OCI-LY1 (cell line): ENCODE measurements around the gene SMYD3.

Experiments
- H2AFZ ChIP-seq: fragments of 200-600 bp; sonication (generic), shearing (Covaris generic); 2 replicates; pipeline ENCODE4 v1.6.0; 2014; ENCODE audit warnings: antibody characterized with exemption, mild to moderate bottlenecking, low read length
- H3F3A ChIP-seq: fragments of 200-600 bp; sonication (generic), shearing (Covaris generic); 2 replicates; pipeline ENCODE4 v1.6.0; 2014; ENCODE audit warnings: mild to moderate bottlenecking, antibody characterized with exemption, low read length, moderate library complexity; ENCODE audit not compliant: insufficient read depth
- H3K27ac ChIP-seq: fragments of 200-600 bp; sonication (generic); 2 replicates; pipeline ENCODE4 v1.5.1; 2014; ENCODE audit warnings: low read length, mixed run types, mild to moderate bottlenecking, low read depth; ENCODE audit not compliant: poor library complexity, severe bottlenecking
- H3K27me3 ChIP-seq: fragments of 200-600 bp; sonication (generic); 2 replicates; pipeline ENCODE4 v1.6.0; 2014; ENCODE audit warnings: antibody characterized with exemption, mild to moderate bottlenecking, low read length, moderate library complexity; ENCODE audit not compliant: insufficient read depth
- H3K36me3 ChIP-seq: fragments of 200-600 bp; sonication (generic); 2 replicates; pipeline ENCODE4 v1.6.1; 2014; ENCODE audit warnings: mild to moderate bottlenecking, antibody characterized with exemption, low read length, moderate library complexity, mixed read lengths; ENCODE audit not compliant: insufficient read depth
- H3K4me1 ChIP-seq: fragments of 200-600 bp; sonication (generic); 2 replicates; pipeline ENCODE4 v1.5.1; 2014; ENCODE audit warnings: mild to moderate bottlenecking, low read length, moderate library complexity; ENCODE audit not compliant: insufficient read depth, severe bottlenecking
- H3K4me2 ChIP-seq: fragments of 200-600 bp; sonication (generic), shearing (Covaris generic); 2 replicates; pipeline ENCODE4 v1.6.1; 2014; ENCODE audit warnings: low read length
- H3K4me3 ChIP-seq: fragments of 200-600 bp; sonication (generic); 2 replicates; pipeline ENCODE4 v1.5.1; 2014; ENCODE audit warnings: low read length, low read depth, mild to moderate bottlenecking, mixed read lengths; ENCODE audit not compliant: poor library complexity, severe bottlenecking
- H3K79me2 ChIP-seq: fragments of 200-600 bp; shearing (Covaris generic); 2 replicates; pipeline ENCODE4 v1.6.1; 2016; ENCODE audit warnings: mixed run types, low read length, mixed read lengths; ENCODE audit not compliant: insufficient read depth
- H3K9ac ChIP-seq: fragments of 200-600 bp; sonication (generic), shearing (Covaris generic); 2 replicates; pipeline ENCODE4 v1.6.1; 2014; ENCODE audit warnings: mild to moderate bottlenecking, low read length, mixed read lengths
- H3K9me2 ChIP-seq: fragments of 200-600 bp; sonication (generic), shearing (Covaris generic); 2 replicates; pipeline ENCODE4 v1.6.1; 2014; ENCODE audit warnings: low read depth, mild to moderate bottlenecking, low read length, mixed read lengths
- H3K9me3 ChIP-seq: fragments of 200-600 bp; shearing (Covaris generic); 2 replicates; pipeline ENCODE4 v1.6.1; 2014; ENCODE audit warnings: low read length, mixed read lengths
- H4K20me1 ChIP-seq: fragments of 200-600 bp; sonication (generic), shearing (Covaris generic); 2 replicates; pipeline ENCODE4 v1.6.0; 2016; ENCODE audit warnings: mild to moderate bottlenecking, low read length; ENCODE audit not compliant: insufficient read depth
- EZH2 ChIP-seq: fragments of 200-600 bp; sonication (generic), shearing (Covaris generic); IDR thresholded peaks from 2 replicates; pipeline ENCODE4 v1.8.0; 2017; ENCODE audit warnings: borderline replicate concordance, mixed run types, mild to moderate bottlenecking, antibody characterized with exemption, low read length, moderate library complexity, mixed read lengths
- TF ChIP-seq, protein P1 (sequence below): fragments of 200-600 bp; sonication (generic), shearing (Covaris generic); IDR thresholded peaks from 2 replicates; pipeline ENCODE4 v1.5.1; 2017; ENCODE audit warnings: mild to moderate bottlenecking, antibody characterized with exemption, low read length, moderate library complexity, mixed read lengths

The SMYD3 gene

DNA sequence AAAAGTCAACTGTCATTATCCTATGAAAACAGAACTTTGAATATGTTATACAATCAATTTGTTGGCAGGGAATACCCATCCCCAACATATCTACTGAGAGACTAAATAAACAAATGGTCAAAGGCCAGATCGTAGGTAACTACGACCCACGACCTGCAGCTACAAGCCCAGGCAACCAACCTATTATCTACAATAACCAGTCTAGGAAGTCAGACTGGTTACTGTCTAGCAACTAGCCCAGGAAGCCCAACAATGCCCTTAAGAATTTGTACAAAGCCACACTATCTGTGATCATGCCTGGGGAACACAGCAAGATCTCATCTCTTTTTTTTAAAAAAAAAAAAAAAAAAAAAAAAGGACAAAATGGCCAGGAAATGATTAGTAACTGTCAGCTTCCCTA lies 58.7 kb downstream of the SMYD3 start:
- H3K79me2 ChIP-seq: peaks cover 20% of the 10 kb centered on the region
- H4K20me1 ChIP-seq: 0 out of 2 replicates have a peak, but pooled peaks cover 2% of the 10 kb centered on the region

DNA sequence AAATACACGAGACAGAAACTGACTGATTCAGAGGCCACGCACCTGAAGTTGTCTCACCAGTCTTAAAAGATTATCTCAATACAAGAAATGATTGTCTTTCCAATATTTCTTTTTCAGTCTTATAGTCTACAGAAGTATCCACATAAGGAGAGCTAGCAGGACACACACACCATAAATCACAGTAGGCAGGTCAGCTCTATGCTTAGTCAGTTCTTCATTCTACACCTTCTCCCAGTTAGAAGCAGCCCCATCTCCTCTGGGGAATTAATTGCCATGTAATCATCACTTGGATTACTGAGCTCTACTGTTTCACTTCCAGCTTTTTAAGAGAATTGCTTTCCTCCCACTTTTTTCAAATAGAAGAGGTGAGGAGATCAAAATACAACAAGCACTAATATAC lies 59.6 kb downstream of the SMYD3 start:
- Histone ChIP-seq H3K27me3 (no peaks in the 10 kb centered on the region), H3K79me2 (peaks cover 24% of the 10 kb centered on the region), H4K20me1 (0 out of 2 replicates have a peak, but pooled peaks cover 2% of the 10 kb centered on the region), H3F3A (no peaks in the 10 kb centered on the region), H3K4me1 (peaks cover 4% of the 10 kb centered on the region), H3K9ac (no peak overlapping the region), H3K9me3 (no peaks in the 10 kb centered on the region), H3K36me3 (no peaks in the 10 kb centered on the region), H3K27ac (no peak overlapping the region), H3K4me2 (no peak overlapping the region), H3K4me3 (no peak overlapping the region), H2AFZ (no peak overlapping the region), H3K9me2 (no peaks in the 10 kb centered on the region)
- TF ChIP-seq EZH2: no peak
- TF ChIP-seq, protein P1, sequence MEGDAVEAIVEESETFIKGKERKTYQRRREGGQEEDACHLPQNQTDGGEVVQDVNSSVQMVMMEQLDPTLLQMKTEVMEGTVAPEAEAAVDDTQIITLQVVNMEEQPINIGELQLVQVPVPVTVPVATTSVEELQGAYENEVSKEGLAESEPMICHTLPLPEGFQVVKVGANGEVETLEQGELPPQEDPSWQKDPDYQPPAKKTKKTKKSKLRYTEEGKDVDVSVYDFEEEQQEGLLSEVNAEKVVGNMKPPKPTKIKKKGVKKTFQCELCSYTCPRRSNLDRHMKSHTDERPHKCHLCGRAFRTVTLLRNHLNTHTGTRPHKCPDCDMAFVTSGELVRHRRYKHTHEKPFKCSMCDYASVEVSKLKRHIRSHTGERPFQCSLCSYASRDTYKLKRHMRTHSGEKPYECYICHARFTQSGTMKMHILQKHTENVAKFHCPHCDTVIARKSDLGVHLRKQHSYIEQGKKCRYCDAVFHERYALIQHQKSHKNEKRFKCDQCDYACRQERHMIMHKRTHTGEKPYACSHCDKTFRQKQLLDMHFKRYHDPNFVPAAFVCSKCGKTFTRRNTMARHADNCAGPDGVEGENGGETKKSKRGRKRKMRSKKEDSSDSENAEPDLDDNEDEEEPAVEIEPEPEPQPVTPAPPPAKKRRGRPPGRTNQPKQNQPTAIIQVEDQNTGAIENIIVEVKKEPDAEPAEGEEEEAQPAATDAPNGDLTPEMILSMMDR: no peak

More for the DNA sequence above, 58.7 kb downstream of the SMYD3 start:
- H3K9me2 ChIP-seq: no peaks in the 10 kb centered on the region
- no peak overlapping the region for H3K27ac ChIP-seq
- no peak overlapping the region for H2AFZ ChIP-seq
- H3F3A ChIP-seq: no peaks in the 10 kb centered on the region
- H3K4me1 ChIP-seq: peaks cover 4% of the 10 kb centered on the region
- TF ChIP-seq, protein P1: no peak
- no peak for TF ChIP-seq EZH2
- no peak overlapping the region for H3K9ac ChIP-seq
- H3K27me3 ChIP-seq: no peaks in the 10 kb centered on the region
- no peaks in the 10 kb centered on the region for H3K9me3 ChIP-seq
- no peak overlapping the region for H3K4me2 ChIP-seq
- no peaks in the 10 kb centered on the region for H3K36me3 ChIP-seq
- no peak overlapping the region for H3K4me3 ChIP-seq

- H3F3A ChIP-seq: no peaks in the 10 kb centered on the region
- H3K27me3 ChIP-seq: no peaks in the 10 kb centered on the region
- H3K36me3 ChIP-seq: no peaks in the 10 kb centered on the region
- H3K9ac ChIP-seq: no peak overlapping the region
- no peak overlapping the region for H2AFZ ChIP-seq
- H3K4me2 ChIP-seq: no peak overlapping the region
- TF ChIP-seq, protein P1: no peak
- no peak for TF ChIP-seq EZH2
- no peak overlapping the region for H3K4me3 ChIP-seq
- H4K20me1 ChIP-seq: 0 out of 2 replicates have a peak, but pooled peaks cover 2% of the 10 kb centered on the region
- H3K9me2 ChIP-seq: no peaks in the 10 kb centered on the region
- H3K9me3 ChIP-seq: no peaks in the 10 kb centered on the region; the same call in 1 of the 2 replicates
- no peak overlapping the region for H3K27ac ChIP-seq
- H3K79me2 ChIP-seq: peaks cover 24% of the 10 kb centered on the region
- H3K4me1 ChIP-seq: peaks cover 4% of the 10 kb centered on the region
Measured at GRCh38 chr1:246445503-246445902, 61.6 kb downstream of the SMYD3 start.
